ENCODE results near the gene ATP9B.

GRCh38 chr18:79156327-79156726 is 87.1 kb downstream of the ATP9B start:
- TF ChIP-seq CTCF (conservative IDR thresholded peaks at IDR 0.05; ENCODE audit: low read depth, low read length) (no peak), EZH2phosphoT487 (IDR thresholded peaks at IDR 0.05; ENCODE audit: borderline replicate concordance, low read length) (no peak)

Measured in PC-3 (cell line).